Measurements from ENCODE around the gene C1QL4. TPM values are rescaled to one million over a fixed set of nuclear protein-coding genes. Genes with fewer than 3 reads are reported as not detected.

Gene C1QL4
- total and polyA plus RNA-seq, 2 of the 8 experiments (the other 6 are each of a cell fraction or from before 2014, with no cell fraction given): 0.28 to 0.63 TPM

DNA sequence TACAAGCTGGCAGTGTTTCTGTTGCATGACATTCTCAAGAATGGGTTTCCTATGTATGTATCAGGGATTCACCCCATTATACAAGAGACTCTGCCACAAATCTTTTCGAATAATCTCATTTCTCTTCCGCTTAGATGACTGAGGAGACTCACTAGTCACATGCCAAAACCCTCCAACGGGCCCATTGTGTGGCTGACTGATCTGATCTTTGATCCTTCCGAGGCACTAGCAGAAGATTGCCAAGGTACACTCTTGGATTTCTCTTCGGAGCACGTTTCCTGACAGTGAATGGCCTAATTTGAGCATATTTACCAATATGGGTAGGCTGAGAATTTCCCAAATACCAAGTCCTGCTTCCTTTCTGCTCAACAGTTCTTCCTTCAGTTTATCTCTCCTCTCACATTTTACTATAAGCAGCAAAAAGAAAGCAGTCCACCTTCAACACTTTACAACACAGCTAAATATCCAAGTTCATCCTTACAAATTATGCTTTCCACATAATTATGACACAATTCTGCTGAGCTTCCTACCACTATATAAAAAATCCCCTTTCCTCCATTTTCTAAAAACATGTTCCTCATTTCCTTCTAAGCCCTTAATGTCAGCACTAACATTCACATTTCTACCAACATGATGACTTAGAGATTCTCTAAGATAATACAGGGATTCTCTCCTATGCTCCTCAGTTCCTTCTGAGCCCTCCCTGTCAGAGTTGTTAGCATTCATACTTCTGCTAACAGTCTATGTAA is 31.1 kb downstream of the C1QL4 start:
- WGBS, 2 experiments (ENCODE audit: extremely low coverage in 1 of 2, insufficient coverage in 1 of 2, insufficient read length in 1 of 2, insufficient replicate concordance in 2 of 2, low coverage in 1 of 2, low lambda C conversion rate in 2 of 2, missing lambda C conversion rate in 1 of 2): 76% methylated on average over 6 of the region's 6 CpGs; no CpG with 5 or more reads in 1 of the 2 experiments
- no peak overlapping the region for H4K8ac ChIP-seq (ENCODE audit: extremely low read depth, insufficient read depth, low read length)
- no peaks in the 10 kb centered on the region for H3K9me3 ChIP-seq (ENCODE audit: insufficient read depth in 2 of 2, low read depth in 1 of 2, low read length in 1 of 2)
- H3K23me2 ChIP-seq (ENCODE audit: low read depth, low read length): no peaks in the 10 kb centered on the region
- H3K4me1 ChIP-seq (replicated peaks in 1 of 4; ENCODE audit: control insufficient read depth in 3 of 4, insufficient read depth in 4 of 4, low read length in 3 of 4): no peaks in the 10 kb centered on the region
- H3K14ac ChIP-seq (ENCODE audit: insufficient read length): no peak overlapping the region
- H4K91ac ChIP-seq (replicated peaks; ENCODE audit: insufficient read length, low read length): no peak overlapping the region
- H2BK12ac ChIP-seq (ENCODE audit: low read depth, low read length): no peak overlapping the region
- H3K36me3 ChIP-seq (ENCODE audit: control insufficient read depth in 2 of 4, insufficient read depth in 4 of 4, low read length in 3 of 4): no peaks in the 10 kb centered on the region
- no peaks in the 10 kb centered on the region for H4K20me1 ChIP-seq (replicated peaks in 1 of 2; ENCODE audit: control insufficient read depth in 1 of 2, insufficient read depth in 2 of 2, low read length in 2 of 2)
- no peaks in the 10 kb centered on the region; a peak in 4 of 7 replicates for H3K27me3 ChIP-seq (replicated peaks in 1 of 4; ENCODE audit: control insufficient read depth in 3 of 4, extremely low read depth in 1 of 4, insufficient read depth in 3 of 4, low read length in 3 of 4)
- H3K79me1 ChIP-seq (ENCODE audit: low read depth, low read length): no peaks in the 10 kb centered on the region
- no peak for DNase-seq (ENCODE audit: low read depth in 1 of 2, low spot score in 2 of 2)
- H3K4me3 ChIP-seq (ENCODE audit: extremely low read depth in 1 of 4, insufficient read depth in 2 of 4, low read depth in 3 of 4, low read length in 4 of 4): no peak overlapping the region
- no peak overlapping the region for H2BK5ac ChIP-seq (ENCODE audit: low read depth, low read length)
- no peak overlapping the region for H3K9ac ChIP-seq (replicated peaks in 1 of 4; ENCODE audit: extremely low read depth in 1 of 4, low read depth in 3 of 4, low read length in 3 of 4)
- no peak overlapping the region for H4K5ac ChIP-seq (ENCODE audit: insufficient read length, low read depth, low read length)
- no peak overlapping the region for H3K4me2 ChIP-seq (ENCODE audit: insufficient read depth in 1 of 2, low read depth in 2 of 2, low read length in 2 of 2)
- no peak overlapping the region for H2BK15ac ChIP-seq (ENCODE audit: low read length)
- H2AFZ ChIP-seq (ENCODE audit: low read length): no peak overlapping the region
- H3K18ac ChIP-seq (ENCODE audit: extremely low read depth, low read length): no peak overlapping the region
- no peak for FAIRE-seq
- H2AK5ac ChIP-seq (ENCODE audit: low read depth, low read length): no peak overlapping the region
- no peak overlapping the region for H2BK120ac ChIP-seq (replicated peaks; ENCODE audit: low read depth, low read length)
- H3K27ac ChIP-seq (ENCODE audit: low read depth, low read length): no peak overlapping the region
- CTCF ChIA-PET (ENCODE audit: partially characterized antibody): interaction anchor here (1.4 to 6.3 kb wide), 6 partner anchors 11 to 53 kb away, joined by 3 to 30 read pairs (median 16); partner anchors contain the start of gene PRPH
- H3K79me2 ChIP-seq (ENCODE audit: control insufficient read depth in 1 of 2, insufficient read depth in 2 of 2, low read length in 2 of 2): no peaks in the 10 kb centered on the region
- no peak overlapping the region for H3K23ac ChIP-seq (ENCODE audit: insufficient read length)
- no peak overlapping the region for H2BK20ac ChIP-seq (ENCODE audit: low read length)
- POLR2A ChIA-PET (ENCODE audit: partially characterized antibody): interaction anchor here (0.9 to 2.2 kb wide), 2 partner anchors 15 to 40 kb away, joined by 3 to 6 read pairs; no protein-coding TSS in a partner anchor
- no peak overlapping the region for H3K4ac ChIP-seq (replicated peaks; ENCODE audit: insufficient read length, low read depth, low read length)
- H3K56ac ChIP-seq (replicated peaks; ENCODE audit: insufficient read length, low read depth, low read length): no peak overlapping the region

Data from H1 (cell line).